HG02623 (cell line): ENCODE measurements around the gene USP6NL.
"Not testable (repeated sequence)": the region's sequence is repeated elsewhere in the genome, so short reads cannot be mapped to it uniquely, and the experiment has no call there.

Experiments
- ATAC-seq: cut with Tn5 transposase; IDR thresholded peaks from one replicate; pipeline ENCODE4 v1.9.1; 2021; ENCODE audit warnings: moderate library complexity; ENCODE audit not compliant: unreplicated experiment

USP6NL gene

DNA sequence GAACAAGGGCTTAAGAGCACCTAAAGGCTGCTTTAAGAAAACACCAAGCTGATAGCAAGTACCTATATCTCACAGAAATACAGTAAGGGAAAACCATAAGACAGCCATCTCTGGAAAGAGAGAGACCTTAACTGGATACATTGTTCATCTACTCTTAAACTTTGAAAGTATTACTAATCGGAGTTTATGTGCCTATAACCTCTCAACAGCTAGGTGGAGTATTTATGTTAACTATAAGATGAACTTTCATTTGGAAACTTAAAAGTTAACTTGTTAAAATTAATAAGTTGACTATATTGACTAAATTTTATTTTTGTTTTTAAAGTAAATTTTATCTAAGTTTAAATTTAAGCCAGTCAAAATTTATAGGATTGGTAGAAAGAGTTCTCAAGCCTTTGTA is 90.6 kb downstream of the USP6NL start:
- no peak for ATAC-seq

DNA sequence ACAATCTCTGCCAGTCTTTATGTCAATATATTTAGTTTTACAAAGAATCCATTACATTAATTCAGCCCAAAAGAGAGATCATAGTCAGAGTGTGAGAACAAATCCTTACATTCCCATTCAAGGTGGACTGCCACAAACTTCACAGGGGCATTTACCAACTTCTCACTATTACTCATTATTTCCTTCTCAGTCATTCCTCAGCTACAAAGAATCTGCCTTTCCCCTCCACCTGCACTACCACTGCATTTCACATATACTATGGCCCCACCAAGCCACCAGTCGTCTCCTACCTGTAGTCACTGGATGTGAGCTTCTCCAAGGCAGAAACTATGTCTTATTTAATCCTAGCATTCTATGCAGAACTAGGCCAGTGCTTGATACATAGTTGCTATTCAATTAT is 94.3 kb downstream of the USP6NL start:
- peak; percentile 53 for ATAC-seq

DNA sequence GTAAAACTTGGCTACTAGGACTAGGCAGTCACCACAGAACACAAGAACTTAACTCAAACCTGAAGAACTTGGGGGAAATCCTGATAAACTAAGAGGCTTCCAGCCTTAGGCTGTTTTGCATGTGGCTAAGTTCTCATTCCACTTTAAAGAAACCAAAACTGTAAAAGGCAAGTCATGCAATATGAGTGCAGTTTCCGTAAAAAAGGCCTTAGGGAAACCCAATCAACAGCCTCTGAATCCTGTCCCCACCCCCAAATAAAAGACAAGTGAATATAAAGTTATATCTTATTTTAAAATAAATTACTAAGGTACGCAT is 95.1 kb downstream of the USP6NL start:
- peak; percentile 49 for ATAC-seq

DNA sequence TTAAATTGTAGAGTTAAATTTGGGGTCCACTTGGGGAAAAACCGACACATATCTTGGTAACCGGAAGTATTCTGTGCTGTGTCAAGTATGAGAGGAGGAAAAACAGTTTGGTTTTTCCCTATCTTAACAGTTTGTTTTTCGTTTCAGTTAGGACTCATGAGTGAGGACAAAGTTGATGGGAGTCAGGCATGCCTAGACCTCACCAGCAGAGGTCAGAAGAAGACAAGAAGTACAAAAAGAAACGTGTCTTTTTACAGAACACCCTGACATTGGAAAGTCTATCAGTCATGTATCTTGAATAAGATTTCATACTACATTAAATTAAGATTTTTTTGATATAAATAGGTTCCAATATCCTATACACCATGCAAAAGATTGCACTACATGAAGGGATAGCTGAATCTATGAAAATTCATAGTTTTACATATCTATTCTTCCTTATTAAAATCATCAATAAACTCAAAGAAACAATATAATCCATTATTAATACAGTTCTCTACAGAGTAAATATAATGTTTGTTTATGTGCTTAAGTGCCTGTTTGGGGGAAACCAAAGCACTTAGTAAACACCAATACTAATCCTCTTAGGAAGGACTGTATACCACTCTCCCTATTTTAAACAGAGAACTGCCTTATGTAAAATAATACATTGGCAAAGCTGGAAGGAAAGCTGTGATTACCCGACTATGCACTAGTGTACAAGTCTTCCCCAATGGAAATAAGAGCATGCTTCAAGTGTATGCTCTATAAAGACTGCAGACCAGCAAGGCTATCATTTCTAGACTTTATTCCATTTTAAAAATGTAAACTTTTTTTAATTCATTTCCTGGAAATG is 95.6 kb downstream of the USP6NL start:
- ATAC-seq: peak; percentile 52

DNA sequence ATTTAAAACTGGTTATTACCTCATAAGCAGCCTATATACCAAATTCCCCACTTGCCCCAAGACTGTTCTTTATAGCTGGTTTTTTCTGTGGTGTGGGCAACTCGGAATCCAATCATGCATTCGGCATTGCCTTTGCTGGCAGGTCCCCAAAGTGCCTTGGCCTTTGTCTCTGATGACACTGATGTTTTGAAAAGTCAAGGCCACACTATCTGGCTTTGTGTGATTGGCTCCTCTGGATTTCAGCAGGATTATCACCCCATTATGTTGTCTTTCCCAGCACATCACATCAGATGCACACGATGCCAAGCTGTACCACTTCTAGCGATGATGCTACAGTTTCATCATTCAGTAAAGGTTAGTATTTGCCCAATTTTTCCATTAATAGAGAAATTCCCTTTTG is 97.7 kb downstream of the USP6NL start:
- no peak for ATAC-seq

DNA sequence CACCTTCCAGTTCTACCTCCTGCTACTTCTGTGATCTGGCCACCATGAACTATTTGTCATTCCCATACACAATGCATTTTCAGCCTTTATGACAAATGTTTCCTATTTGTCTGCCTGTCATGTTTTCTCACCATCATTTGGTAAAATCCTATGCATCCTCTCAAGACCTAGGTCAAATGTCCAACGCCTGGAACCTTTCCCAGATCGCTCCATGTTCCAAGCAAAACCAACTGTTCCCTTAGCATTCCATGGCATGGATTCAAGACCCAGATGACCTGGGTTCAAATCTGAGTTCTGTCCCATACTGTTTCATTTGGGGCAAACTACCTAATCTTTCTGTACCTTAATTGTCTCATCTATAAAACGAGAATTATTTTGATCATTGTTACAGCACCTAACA is 98.9 kb downstream of the USP6NL start:
- ATAC-seq: no peak

DNA sequence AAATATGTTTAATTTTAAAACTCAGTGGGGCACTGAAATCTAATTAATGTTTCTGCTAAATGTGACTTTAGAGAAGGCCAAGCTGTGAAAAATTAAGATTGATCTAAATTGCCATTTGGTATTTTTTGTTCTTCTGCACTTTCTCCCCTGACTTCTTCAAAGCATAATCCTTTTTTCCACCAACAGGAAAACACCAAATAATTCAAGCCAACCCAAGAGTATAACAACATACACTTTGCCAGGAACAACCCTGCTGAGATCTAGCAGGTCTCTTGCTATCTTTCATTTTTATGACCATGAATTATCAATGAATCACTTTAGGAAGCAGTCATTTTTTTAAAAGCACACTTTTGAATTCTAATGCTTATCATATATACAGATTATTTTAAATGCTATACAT is 100.1 kb downstream of the USP6NL start:
- no peak for ATAC-seq

DNA sequence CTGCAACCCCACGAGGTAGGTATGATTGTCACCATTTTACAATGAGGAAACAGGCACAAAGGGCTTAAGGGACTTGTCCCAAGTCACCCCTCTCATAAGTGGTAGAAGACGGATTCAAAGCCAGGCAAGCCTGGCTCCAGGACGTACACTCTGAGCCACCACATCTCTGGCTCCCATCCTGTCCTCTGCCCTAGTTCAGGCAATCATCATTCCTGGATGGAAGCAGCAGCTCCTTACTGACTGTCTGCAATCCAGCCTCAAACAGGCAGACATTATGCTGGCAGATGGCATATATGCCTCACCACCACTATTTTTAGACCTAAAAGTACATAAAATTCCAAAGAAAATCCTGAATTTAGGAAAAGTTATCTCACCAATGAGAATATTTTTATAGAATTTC is 100.7 kb downstream of the USP6NL start:
- no peak for ATAC-seq

DNA sequence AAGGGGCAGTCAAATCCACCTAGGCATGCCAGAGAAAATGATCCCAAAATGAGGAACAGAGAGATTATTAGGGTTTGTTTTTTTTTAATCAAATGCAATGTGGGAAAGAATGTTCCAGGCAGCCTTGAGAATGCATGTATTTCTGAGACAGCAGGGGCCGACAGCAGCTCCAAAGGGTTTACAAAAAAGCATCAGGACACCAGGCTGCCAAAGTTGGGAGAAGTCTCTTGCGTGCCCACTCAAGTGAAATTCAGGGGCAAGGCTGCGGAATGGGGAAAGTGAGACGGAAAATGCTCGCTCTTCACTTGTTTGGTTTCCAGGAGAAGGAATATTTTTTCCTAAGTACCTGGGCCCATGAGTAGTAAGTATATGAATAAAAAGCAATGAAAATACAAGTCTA is 101.2 kb downstream of the USP6NL start:
- ATAC-seq: no peak

DNA sequence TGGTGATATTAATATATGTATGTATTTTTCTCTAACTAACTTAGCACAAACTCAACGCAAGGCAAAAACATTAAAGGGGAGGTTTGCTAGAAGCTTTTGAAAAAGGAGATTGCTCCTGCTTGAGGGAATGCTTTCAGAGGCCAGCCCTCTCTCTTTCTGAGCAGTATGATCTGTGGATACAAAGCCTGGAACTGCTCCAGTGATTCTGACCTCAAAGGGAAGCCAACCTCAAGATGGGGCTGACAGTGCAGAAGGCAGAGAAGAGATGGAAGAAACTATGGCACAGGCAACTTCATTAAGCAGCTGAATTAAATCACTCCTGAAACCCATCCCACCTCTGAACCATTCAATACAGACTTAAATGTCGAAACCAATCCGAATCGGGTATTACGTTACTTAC is 102.4 kb downstream of the USP6NL start:
- ATAC-seq: no peak

DNA sequence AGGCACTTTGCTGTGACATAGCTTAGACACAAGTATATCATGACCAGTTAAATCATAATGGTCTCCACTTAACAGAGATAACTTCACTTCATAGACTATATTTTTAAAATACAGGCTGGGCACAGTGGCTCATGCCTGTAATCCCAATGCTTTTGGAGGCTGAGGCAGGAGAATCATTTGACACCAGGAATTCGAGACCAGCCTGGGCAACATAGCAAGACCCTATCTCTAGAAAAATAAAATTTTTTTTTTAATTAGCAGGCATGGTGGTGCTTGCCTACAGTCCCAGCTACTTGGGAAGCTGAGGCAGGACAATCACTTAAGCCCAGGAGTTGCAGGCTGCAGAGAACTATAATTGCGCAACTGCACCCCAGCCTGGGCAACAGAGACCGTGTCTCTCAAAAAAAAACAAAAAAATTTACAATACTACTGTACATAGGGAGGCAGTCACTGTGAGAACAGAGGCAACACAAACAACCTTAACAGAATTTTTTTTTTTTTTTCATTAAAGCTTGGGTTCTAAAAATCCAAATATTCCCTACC is 105.1 kb downstream of the USP6NL start:
- no peak for ATAC-seq

DNA sequence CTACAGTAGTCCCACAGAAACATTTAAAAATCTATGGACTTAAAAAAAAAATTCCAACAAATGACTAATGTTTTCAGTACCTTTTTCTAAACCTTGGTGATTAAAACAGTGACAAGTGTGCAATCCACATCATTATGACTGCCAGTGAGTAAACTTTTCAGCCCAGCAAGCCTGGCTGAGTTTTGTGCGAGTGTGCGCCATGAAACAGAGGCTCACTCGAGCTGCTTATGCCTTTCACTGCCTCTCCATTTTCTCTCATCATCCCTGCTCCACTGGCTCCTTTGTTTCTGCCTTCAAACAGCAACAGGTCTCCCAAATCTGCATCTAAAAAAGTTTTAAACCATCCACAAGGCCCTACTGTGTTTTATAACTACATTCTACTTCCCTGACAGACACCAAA is 105.8 kb downstream of the USP6NL start:
- ATAC-seq: no peak

DNA sequence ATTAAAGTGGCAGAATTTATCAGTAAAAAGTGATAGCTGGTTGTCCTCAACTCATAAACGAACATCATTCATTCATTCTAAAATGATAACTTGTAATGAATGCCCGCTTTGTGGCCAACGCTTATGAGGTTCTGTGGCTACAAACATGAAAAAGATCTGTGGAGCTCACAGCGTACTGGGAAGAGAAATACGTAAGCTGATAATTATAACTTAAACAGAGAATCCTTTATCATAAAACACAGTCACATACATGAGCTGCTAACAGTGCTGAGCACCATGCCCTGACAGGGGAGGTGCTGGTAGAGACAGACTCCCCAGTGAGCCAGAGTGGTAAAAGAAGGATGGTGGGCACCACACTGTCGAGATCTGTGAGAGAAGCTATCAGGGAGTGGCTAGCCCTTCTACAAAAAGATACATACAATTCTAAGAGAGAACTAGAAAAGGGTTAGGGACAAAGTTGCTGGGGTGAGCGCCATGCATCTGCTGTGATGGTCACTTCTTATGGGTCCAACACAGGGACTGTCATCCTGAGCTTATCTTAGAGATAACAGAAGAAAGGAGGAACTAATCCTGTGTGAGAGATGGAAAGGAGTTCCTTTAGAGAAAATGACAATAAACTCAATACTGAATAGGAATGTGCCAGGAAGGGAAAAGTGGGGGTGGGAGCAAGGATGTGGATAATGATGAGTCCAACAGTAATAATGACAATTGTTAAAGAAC is 106.7 kb downstream of the USP6NL start:
- ATAC-seq: no peak

DNA sequence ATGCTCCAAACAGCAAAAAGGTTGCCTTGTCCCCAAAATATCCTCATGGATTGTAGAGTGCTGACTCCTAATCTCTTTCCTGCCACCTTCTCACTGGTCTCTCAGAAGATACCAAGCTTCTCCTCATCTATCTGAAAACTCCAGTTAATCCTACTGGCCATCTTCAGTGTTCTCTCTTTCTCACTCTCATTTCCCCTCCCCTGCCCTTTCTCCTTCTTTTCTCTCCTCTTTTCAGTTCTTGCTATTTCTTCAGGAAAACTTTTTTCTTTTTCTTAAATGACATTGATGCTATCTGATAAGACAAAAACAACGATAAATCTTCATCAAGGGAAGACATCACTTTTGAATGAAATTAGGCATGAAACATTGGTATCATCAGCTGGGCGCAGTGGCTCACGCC is 109.8 kb downstream of the USP6NL start:
- ATAC-seq: no peak

DNA sequence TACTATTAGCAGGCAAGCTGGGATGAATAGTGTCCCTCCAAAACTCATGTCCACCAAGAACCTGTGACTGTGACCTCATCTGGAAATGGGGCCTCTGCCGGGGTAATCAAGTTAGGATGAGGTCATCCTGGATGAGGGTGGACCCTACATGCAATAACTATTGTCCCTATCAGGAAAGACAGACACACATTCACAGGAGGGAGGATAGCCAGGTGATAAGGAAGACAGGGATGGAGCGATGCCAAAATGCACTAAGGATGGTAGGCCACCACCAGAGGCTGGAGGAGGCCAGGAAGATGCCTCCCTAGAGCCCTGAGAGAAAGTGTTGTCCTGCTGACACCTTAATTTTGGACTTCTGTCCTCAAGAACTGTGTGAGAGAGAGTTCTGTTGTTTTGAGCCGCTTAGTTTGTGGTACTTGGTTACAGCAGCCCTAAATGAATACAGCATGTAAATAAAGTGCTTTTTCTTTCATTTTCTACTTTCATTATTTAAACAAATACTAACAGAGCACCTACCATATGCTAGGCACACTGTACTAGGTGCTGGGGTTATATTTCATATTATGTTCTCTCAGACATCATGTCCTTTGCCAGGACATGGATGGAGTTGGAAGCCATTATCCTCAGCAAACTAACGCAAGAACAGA is 111.9 kb downstream of the USP6NL start:
- peak; percentile 71 for ATAC-seq

DNA sequence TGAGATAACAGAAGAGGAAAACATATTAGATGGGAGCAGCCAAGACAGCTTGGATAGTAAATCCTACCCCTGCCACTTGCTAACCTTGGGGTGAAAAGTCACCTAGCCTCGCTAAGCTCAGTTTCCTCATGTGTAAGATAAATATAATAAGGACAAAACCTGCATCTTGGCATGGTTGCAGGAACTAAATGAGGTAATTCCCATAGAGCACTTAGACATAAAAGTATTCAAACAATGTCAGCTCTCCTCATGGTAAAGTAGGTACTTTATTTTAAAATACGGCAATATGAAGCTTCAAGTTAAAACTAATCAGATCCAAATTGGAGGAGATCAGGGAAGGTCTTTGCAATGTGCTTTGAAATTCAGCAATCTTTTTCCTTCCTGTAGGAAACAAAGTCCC is 113.1 kb downstream of the USP6NL start:
- ATAC-seq: no peak

DNA sequence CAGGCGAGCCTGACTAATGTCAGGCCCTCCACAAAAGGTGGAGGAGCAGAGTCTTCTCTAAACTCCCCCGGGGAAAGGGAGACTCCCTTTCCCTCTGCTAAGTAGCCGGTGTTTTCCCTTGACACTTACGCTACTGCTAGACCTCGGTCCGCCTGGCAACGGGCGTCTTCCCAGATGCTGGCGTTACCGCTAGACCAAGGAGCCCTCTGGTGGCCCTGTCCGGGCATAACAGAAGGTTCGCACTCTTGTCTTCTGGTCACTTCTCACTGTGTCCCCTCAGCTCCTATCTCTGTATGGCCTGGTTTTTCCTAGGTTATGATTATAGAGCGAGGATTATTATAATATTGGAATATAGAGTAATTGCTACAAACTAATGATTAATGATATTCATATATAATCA is 116.5 kb downstream of the USP6NL start:
- ATAC-seq: not testable (repeated sequence)

DNA sequence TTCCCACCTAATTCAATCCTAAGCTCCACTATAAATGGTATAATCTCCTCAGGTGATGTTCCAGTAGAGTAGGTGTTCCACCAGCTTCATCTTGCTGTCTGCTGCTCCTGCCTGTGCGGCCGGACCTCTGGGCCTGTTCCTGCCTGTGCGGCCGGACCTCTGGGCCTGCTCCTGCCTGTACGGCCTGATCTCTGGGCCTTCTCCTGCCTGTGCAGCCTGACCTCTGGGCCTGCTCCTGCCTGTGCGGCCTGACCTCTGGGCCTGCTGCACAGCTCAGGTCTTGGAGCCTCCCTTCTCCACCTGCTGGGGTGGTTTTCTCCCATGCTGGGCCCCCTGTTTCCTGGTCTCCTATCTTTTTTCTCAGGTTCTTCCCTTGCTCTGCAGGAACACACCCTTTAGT is 117.8 kb downstream of the USP6NL start:
- no peak for ATAC-seq

DNA sequence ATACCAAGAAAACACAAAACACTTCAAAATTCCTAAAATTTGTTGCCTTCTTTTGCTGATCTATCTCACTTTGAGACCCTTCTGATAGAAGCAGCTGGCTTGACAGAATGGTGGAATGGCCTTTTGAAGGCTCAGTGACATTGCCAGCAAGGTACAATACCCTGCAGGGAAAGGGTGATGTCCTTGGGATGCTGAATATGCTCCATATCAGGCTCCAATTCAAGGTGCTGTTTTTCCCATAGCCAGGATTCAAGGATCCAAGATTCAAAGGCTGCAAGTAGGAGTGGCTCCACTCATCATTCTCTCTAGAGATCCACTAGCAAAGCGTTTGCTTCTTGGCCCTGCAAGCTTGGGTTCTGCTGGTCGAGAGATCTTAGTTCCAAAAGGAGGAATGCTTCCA is 120.4 kb downstream of the USP6NL start:
- ATAC-seq: no peak

DNA sequence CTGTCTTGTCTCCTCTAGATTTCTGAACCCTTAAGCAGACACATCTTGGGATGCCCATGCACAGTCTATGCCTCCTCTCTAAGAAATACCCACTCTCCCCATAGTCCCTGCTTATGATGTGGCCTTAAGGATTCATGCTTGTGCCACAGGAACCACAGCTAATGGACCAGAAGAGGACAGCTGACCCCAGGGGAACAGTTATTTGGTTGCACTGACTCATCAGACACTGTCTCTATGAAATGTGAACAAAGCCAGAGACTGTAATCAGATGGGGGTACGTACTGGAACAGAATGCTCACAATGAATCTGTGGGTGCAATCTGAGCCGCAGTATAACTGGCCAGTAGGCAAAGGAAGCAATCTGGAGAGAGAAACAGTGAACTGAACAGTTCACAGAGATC is 121.9 kb downstream of the USP6NL start:
- no peak for ATAC-seq

DNA sequence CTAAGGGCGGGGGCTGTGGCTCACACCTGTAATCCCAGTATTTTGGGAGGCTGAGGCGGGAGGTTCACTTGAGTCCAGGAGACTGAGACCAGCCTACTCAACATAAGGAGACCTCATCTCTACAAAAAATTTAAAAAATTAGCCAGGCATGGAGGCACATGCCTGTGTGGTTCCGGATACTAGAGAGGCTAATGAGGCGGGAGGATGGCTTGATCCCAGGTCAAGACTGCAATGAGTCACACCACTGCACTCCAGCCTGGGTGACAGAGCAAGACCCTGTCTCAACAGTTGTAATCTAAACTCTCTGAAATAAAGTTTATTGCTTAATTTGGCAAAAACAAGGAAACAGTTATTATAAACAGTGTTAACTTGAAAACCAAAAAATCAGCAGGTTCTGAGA is 123.3 kb downstream of the USP6NL start:
- no peak for ATAC-seq
